Neural cell (in vitro differentiated cells): Measurements from ENCODE around the gene GOLGA2. TPM values are rescaled to one million over a fixed set of nuclear protein-coding genes. Genes with fewer than 3 reads are reported as not detected.

Experiments used
- H2AFZ ChIP-seq: fragments of 200-600, 300-800 bp; sonication (generic), shearing (Covaris generic); 2 replicates; pipeline ENCODE4 v1.6.0; 2014; ENCODE audit warnings: low read depth, mild to moderate bottlenecking, antibody characterized with exemption, low read length, moderate library complexity
- H3F3A ChIP-seq: fragments of 200-600 bp; shearing (Covaris generic); 2 replicates; pipeline ENCODE4 v1.6.1; 2016; ENCODE audit warnings: mild to moderate bottlenecking, moderate library complexity, mixed read lengths, antibody characterized with exemption, low read length; ENCODE audit not compliant: insufficient read depth, poor library complexity, severe bottlenecking
- H3K27ac ChIP-seq: fragments of 200-600, 300-800 bp; sonication (generic), shearing (Covaris generic); 2 replicates; pipeline ENCODE4 v1.5.1; 2014; ENCODE audit warnings: mild to moderate bottlenecking, low read length, moderate library complexity
- H3K27me3 ChIP-seq: fragments of 300-800, 200-600 bp; sonication (generic), shearing (Covaris generic); 2 replicates; pipeline ENCODE4 v1.6.0; 2014; ENCODE audit warnings: mild to moderate bottlenecking, low read depth, low read length, moderate library complexity; ENCODE audit not compliant: insufficient read depth
- H3K36me3 ChIP-seq: fragments of 300-800, 200-600 bp; sonication (generic), shearing (Covaris generic); 2 replicates; pipeline ENCODE4 v1.5.1; 2014; ENCODE audit warnings: mild to moderate bottlenecking, antibody characterized with exemption, low read length, moderate library complexity; ENCODE audit not compliant: insufficient read depth
- H3K4me2 ChIP-seq: fragments of 300-800, 200-600 bp; sonication (generic), shearing (Covaris generic); 2 replicates; pipeline ENCODE4 v1.6.0; 2014; ENCODE audit warnings: mild to moderate bottlenecking, low read length
- H3K4me3 ChIP-seq: fragments of 300-800, 200-600 bp; sonication (generic), shearing (Covaris generic); 2 replicates; pipeline ENCODE4 v1.5.1; 2014; ENCODE audit warnings: mild to moderate bottlenecking, low read length, moderate library complexity
- H3K79me2 ChIP-seq: fragments of 200-600 bp; shearing (Covaris generic); replicated peaks from 2 replicates; pipeline ENCODE4 v1.6.0; 2014; ENCODE audit warnings: mild to moderate bottlenecking, low read length, moderate library complexity; ENCODE audit not compliant: insufficient read depth
- H3K9ac ChIP-seq: fragments of 300-800, 200-600 bp; sonication (generic), shearing (Covaris generic); 2 replicates; pipeline ENCODE4 v1.6.1; 2016; ENCODE audit warnings: mild to moderate bottlenecking, low read length, mixed read lengths
- H3K9me2 ChIP-seq: fragments of 200-600 bp; shearing (Covaris generic); 2 replicates; pipeline ENCODE4 v1.6.1; 2016; ENCODE audit warnings: mild to moderate bottlenecking, low read length, mixed read lengths; ENCODE audit not compliant: insufficient read depth
- H3K9me3 ChIP-seq: fragments of 200-600, 300-800 bp; sonication (generic), shearing (Covaris generic); 2 replicates; pipeline ENCODE4 v1.6.1; 2016; ENCODE audit warnings: mild to moderate bottlenecking, mixed run types, low read length, moderate library complexity, mixed read lengths
- H4K20me1 ChIP-seq: fragments of 200-600 bp; shearing (Covaris generic); 2 replicates; pipeline ENCODE4 v1.6.1; 2016; ENCODE audit warnings: mild to moderate bottlenecking, mixed run types; ENCODE audit not compliant: insufficient read depth
- EP300 ChIP-seq: fragments of 450-650 bp; conservative IDR thresholded peaks from 2 replicates; pipeline ENCODE4 v1.6.1; 2014; ENCODE audit warnings: antibody characterized with exemption, mild to moderate bottlenecking, moderate library complexity; ENCODE audit not compliant: poor library complexity, severe bottlenecking
- EZH2 ChIP-seq: fragments of 200-600, 300-800 bp; shearing (Covaris generic), sonication (generic); IDR thresholded peaks from 2 replicates; pipeline ENCODE4 v1.6.1; 2014; ENCODE audit warnings: antibody characterized with exemption, low read length, borderline replicate concordance, mild to moderate bottlenecking; ENCODE audit not compliant: insufficient read depth, poor library complexity, severe bottlenecking
- MXI1 ChIP-seq: fragments of 450-650 bp; conservative IDR thresholded peaks from 2 replicates; pipeline ENCODE4 v1.6.1; 2014; ENCODE audit warnings: antibody characterized with exemption, mild to moderate bottlenecking; ENCODE audit not compliant: poor library complexity, severe bottlenecking
- POLR2AphosphoS5 ChIP-seq: IDR thresholded peaks from 2 replicates; pipeline ENCODE4 v1.6.1; 2012
- RAD21 ChIP-seq: fragments of 450-650 bp; conservative IDR thresholded peaks from 2 replicates; pipeline ENCODE4 v1.6.1; 2014; ENCODE audit warnings: antibody characterized with exemption, mild to moderate bottlenecking, moderate library complexity
- SMC3 ChIP-seq: fragments of 450-650 bp; conservative IDR thresholded peaks from 2 replicates; pipeline ENCODE4 v1.6.1; 2014; ENCODE audit warnings: antibody characterized with exemption, mild to moderate bottlenecking, moderate library complexity; ENCODE audit not compliant: poor library complexity
- TAF1 ChIP-seq: IDR thresholded peaks from 2 replicates; pipeline ENCODE4 v1.6.1; 2012; ENCODE audit warnings: low read depth
- polyA plus RNA-seq: library from polyadenylated mRNA; depleted of rRNA; stranded (reverse); fragments of >200 nt; gene quantifications from 2 replicates; pipeline ENCODE4 v1.2.3, GENCODE V29; 2014
- TF ChIP-seq, protein P1 (sequence below): fragments of 450-650 bp; IDR thresholded peaks from 2 replicates; pipeline ENCODE4 v1.5.1; 2014; ENCODE audit warnings: antibody characterized with exemption, mild to moderate bottlenecking, moderate library complexity; ENCODE audit not compliant: poor library complexity, severe bottlenecking
- TF ChIP-seq, protein P2 (sequence below): IDR thresholded peaks from 2 replicates; pipeline ENCODE4 v1.6.1; 2012; ENCODE audit warnings: borderline replicate concordance

The GOLGA2 gene
- polyA plus RNA-seq, 1 donor from 2014 or later = 46.3 TPM

DNA sequence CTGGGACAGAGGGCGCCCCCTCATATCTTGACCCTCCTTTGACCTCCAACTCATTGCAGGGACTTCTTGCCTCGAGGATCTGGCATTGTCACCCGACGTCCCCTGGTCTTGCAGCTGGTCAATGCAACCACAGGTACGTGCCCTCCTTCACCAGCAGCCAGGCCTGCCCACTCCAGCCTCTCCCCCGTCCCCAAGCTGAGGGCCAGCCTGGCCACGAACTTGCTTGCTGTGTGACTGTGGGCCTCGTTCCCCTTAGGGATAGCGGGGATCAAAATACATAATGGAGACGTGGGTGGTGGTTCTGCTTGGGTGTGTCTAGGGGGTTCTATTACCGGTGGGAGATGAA is 57.7 kb downstream of the GOLGA2 start:
- Histone ChIP-seq H3F3A (no peaks in the 10 kb centered on the region), H3K9me2 (no peaks in the 10 kb centered on the region), H3K79me2 (no peaks in the 10 kb centered on the region), H3K9ac (no peak overlapping the region), H3K27ac (no peak overlapping the region), H4K20me1 (no peaks in the 10 kb centered on the region), H3K36me3 (peaks cover 11% of the 10 kb centered on the region), H2AFZ (no peak overlapping the region), H3K4me2 (no peak overlapping the region), H3K4me3 (no peak overlapping the region), H3K27me3 (no peaks in the 10 kb centered on the region), H3K9me3 (no peaks in the 10 kb centered on the region)
- TF ChIP-seq POLR2AphosphoS5 = no peak
- no peak for TF ChIP-seq MXI1
- TF ChIP-seq SMC3 = no peak
- TF ChIP-seq EP300 = no peak
- no peak for TF ChIP-seq RAD21
- TF ChIP-seq EZH2 = no peak
- TF ChIP-seq, protein P1, sequence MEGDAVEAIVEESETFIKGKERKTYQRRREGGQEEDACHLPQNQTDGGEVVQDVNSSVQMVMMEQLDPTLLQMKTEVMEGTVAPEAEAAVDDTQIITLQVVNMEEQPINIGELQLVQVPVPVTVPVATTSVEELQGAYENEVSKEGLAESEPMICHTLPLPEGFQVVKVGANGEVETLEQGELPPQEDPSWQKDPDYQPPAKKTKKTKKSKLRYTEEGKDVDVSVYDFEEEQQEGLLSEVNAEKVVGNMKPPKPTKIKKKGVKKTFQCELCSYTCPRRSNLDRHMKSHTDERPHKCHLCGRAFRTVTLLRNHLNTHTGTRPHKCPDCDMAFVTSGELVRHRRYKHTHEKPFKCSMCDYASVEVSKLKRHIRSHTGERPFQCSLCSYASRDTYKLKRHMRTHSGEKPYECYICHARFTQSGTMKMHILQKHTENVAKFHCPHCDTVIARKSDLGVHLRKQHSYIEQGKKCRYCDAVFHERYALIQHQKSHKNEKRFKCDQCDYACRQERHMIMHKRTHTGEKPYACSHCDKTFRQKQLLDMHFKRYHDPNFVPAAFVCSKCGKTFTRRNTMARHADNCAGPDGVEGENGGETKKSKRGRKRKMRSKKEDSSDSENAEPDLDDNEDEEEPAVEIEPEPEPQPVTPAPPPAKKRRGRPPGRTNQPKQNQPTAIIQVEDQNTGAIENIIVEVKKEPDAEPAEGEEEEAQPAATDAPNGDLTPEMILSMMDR = no peak
- TF ChIP-seq, protein P2, sequence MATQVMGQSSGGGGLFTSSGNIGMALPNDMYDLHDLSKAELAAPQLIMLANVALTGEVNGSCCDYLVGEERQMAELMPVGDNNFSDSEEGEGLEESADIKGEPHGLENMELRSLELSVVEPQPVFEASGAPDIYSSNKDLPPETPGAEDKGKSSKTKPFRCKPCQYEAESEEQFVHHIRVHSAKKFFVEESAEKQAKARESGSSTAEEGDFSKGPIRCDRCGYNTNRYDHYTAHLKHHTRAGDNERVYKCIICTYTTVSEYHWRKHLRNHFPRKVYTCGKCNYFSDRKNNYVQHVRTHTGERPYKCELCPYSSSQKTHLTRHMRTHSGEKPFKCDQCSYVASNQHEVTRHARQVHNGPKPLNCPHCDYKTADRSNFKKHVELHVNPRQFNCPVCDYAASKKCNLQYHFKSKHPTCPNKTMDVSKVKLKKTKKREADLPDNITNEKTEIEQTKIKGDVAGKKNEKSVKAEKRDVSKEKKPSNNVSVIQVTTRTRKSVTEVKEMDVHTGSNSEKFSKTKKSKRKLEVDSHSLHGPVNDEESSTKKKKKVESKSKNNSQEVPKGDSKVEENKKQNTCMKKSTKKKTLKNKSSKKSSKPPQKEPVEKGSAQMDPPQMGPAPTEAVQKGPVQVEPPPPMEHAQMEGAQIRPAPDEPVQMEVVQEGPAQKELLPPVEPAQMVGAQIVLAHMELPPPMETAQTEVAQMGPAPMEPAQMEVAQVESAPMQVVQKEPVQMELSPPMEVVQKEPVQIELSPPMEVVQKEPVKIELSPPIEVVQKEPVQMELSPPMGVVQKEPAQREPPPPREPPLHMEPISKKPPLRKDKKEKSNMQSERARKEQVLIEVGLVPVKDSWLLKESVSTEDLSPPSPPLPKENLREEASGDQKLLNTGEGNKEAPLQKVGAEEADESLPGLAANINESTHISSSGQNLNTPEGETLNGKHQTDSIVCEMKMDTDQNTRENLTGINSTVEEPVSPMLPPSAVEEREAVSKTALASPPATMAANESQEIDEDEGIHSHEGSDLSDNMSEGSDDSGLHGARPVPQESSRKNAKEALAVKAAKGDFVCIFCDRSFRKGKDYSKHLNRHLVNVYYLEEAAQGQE = no peak
- no peak for TF ChIP-seq TAF1

GRCh38 chr9:128216781-128217553 is 58.8 kb downstream of the GOLGA2 start:
- no peak for TF ChIP-seq SMC3
- Histone ChIP-seq H3K79me2 (no peaks in the 10 kb centered on the region), H3K36me3 (peaks cover 7% of the 10 kb centered on the region), H3K9me2 (no peaks in the 10 kb centered on the region), H3K9ac (no peak overlapping the region), H4K20me1 (no peaks in the 10 kb centered on the region), H3F3A (no peaks in the 10 kb centered on the region), H3K4me3 (no peak overlapping the region), H3K27ac (no peak overlapping the region), H3K4me2 (no peak overlapping the region), H3K27me3 (no peaks in the 10 kb centered on the region), H2AFZ (no peak overlapping the region), H3K9me3 (no peaks in the 10 kb centered on the region)
